ENCODE measurements around the gene TET3. TPM values are rescaled to one million over a fixed set of nuclear protein-coding genes. Genes with fewer than 3 reads are reported as not detected.

Gene TET3
- polyA plus RNA-seq, 1 donor (not counting 4 experiments of a cell fraction or from before 2014, with no cell fraction given): 2.9 TPM

GRCh38 chr2:74026687-74027241, 42.1 kb downstream of the TET3 start:
- H3K9ac ChIP-seq (ENCODE audit: control insufficient read depth, extremely low read depth, insufficient read depth, low read length): no peak overlapping the region
- no peak overlapping the region for H3K4me2 ChIP-seq (ENCODE audit: control insufficient read depth, extremely low read depth, insufficient read depth, low read depth, low read length)
- no peak for FAIRE-seq
- H3K9me1 ChIP-seq (ENCODE audit: control insufficient read depth, extremely low read depth, insufficient read depth, low read length): no peaks in the 10 kb centered on the region
- no peaks in the 10 kb centered on the region for H3K27me3 ChIP-seq (ENCODE audit: control insufficient read depth, extremely low read depth, insufficient read depth, low read length)
- TF ChIP-seq CTCF (optimal IDR thresholded peaks at IDR 0.05 in 1 of 3, IDR thresholded peaks at IDR 0.05 in 1 of 3, conservative IDR thresholded peaks at IDR 0.05 in 1 of 3; ENCODE audit: extremely low read depth in 1 of 3, insufficient read depth in 2 of 3, low read length in 3 of 3) (no peak), EZH2 (IDR thresholded peaks at IDR 0.05; ENCODE audit: low read length) (no peak)
- no peak overlapping the region for H2AFZ ChIP-seq (ENCODE audit: control insufficient read depth, low read length)
- H4K20me1 ChIP-seq (ENCODE audit: control insufficient read depth, extremely low read depth, insufficient read depth, low read length): no peaks in the 10 kb centered on the region
- no peak overlapping the region for H3K27ac ChIP-seq (ENCODE audit: control insufficient read depth, insufficient read depth, low read length)
- dilution Hi-C loops (cut with MboI; ENCODE audit: extremely low pct_ligation_motif_present, low sequenced_read_pairs): no loop called here
- peaks cover 8% of the 10 kb centered on the region for H3K4me1 ChIP-seq (ENCODE audit: control insufficient read depth, extremely low read depth, insufficient read depth, low read length)
- no peak for DNase-seq (ENCODE audit: low read depth, low spot score)
- no peaks in the 10 kb centered on the region for H3K9me3 ChIP-seq (ENCODE audit: control insufficient read depth, low read depth, low read length)
- H3K36me3 ChIP-seq (ENCODE audit: control insufficient read depth in 2 of 2, extremely low read depth in 1 of 2, insufficient read depth in 2 of 2, low read length in 2 of 2): no peaks in the 10 kb centered on the region
- H3K4me3 ChIP-seq (ENCODE audit: control insufficient read depth in 2 of 3, extremely low read depth in 1 of 3, insufficient read depth in 2 of 3, low read depth in 1 of 3, low read length in 3 of 3): no peak overlapping the region
- peaks cover 52% of the 10 kb centered on the region for H3K79me2 ChIP-seq (ENCODE audit: control insufficient read depth, insufficient read depth, low read length)

GRCh38 chr2:74027496-74027895, 42.8 kb downstream of the TET3 start:
- TF ChIP-seq CTCF (optimal IDR thresholded peaks at IDR 0.05 in 1 of 3, IDR thresholded peaks at IDR 0.05 in 1 of 3, conservative IDR thresholded peaks at IDR 0.05 in 1 of 3; ENCODE audit: extremely low read depth in 1 of 3, insufficient read depth in 2 of 3, low read length in 3 of 3) (no peak), EZH2 (IDR thresholded peaks at IDR 0.05; ENCODE audit: low read length) (no peak)
- no peak overlapping the region for H3K27ac ChIP-seq (ENCODE audit: control insufficient read depth, insufficient read depth, low read length)
- no peaks in the 10 kb centered on the region for H3K36me3 ChIP-seq (ENCODE audit: control insufficient read depth in 2 of 2, extremely low read depth in 1 of 2, insufficient read depth in 2 of 2, low read length in 2 of 2)
- FAIRE-seq (no peak), DNase-seq (ENCODE audit: low read depth, low spot score) (no peak)
- H3K9me1 ChIP-seq (ENCODE audit: control insufficient read depth, extremely low read depth, insufficient read depth, low read length): no peaks in the 10 kb centered on the region
- H3K9ac ChIP-seq (ENCODE audit: control insufficient read depth, extremely low read depth, insufficient read depth, low read length): no peak overlapping the region
- no peaks in the 10 kb centered on the region for H3K9me3 ChIP-seq (ENCODE audit: control insufficient read depth, low read depth, low read length)
- H3K4me2 ChIP-seq (ENCODE audit: control insufficient read depth, extremely low read depth, insufficient read depth, low read depth, low read length): no peak overlapping the region
- H3K4me3 ChIP-seq (ENCODE audit: control insufficient read depth in 2 of 3, extremely low read depth in 1 of 3, insufficient read depth in 2 of 3, low read depth in 1 of 3, low read length in 3 of 3): no peak overlapping the region
- dilution Hi-C loops (cut with MboI; ENCODE audit: extremely low pct_ligation_motif_present, low sequenced_read_pairs): no loop called here
- no peak overlapping the region for H2AFZ ChIP-seq (ENCODE audit: control insufficient read depth, low read length)
- peaks cover 59% of the 10 kb centered on the region for H3K79me2 ChIP-seq (ENCODE audit: control insufficient read depth, insufficient read depth, low read length)
- H3K27me3 ChIP-seq (ENCODE audit: control insufficient read depth, extremely low read depth, insufficient read depth, low read length): no peaks in the 10 kb centered on the region
- H3K4me1 ChIP-seq (ENCODE audit: control insufficient read depth, extremely low read depth, insufficient read depth, low read length): peaks cover 14% of the 10 kb centered on the region
- peaks cover 4% of the 10 kb centered on the region for H4K20me1 ChIP-seq (ENCODE audit: control insufficient read depth, extremely low read depth, insufficient read depth, low read length)

All from keratinocyte (primary cell).